NCI-H2196 treated with DMSO at 0.1 percent for 48 hours (cell line): Measurements from ENCODE around the gene METTL9.

Source experiments
- DNase-seq: peaks from one replicate; lab custom pipeline; 2025; ENCODE audit not compliant: unreplicated experiment; lab: John Stamatoyannopoulos, UW

The METTL9 gene

DNA sequence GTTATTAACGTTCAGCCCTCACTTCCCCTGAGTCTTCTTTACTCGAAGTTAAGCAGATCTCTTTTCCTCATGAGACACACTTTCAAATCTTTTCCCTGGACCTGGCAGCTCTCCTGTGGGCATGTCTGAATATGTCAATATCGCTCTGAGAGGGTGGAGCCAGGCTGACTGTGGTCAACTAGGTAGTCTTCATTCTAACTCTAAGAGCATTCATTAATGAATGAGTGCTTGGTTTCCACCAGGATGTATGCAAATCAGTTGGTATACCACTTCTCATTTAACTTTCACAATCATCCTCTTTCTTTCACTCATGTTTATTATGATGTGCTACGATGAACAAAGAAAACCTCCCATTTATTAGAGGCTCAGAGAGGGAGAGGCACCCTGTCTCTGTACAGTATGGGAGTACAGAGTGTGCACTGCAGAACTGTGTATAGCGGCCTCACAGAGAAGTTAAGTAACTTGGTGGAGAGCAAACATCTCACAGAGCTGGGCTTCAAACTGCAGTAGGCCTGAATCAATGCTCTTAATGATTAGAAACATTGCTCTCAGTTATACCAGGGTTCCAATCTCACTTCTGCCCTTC, 104.3 kb downstream of the METTL9 start:
- no peak for DNase-seq

DNA sequence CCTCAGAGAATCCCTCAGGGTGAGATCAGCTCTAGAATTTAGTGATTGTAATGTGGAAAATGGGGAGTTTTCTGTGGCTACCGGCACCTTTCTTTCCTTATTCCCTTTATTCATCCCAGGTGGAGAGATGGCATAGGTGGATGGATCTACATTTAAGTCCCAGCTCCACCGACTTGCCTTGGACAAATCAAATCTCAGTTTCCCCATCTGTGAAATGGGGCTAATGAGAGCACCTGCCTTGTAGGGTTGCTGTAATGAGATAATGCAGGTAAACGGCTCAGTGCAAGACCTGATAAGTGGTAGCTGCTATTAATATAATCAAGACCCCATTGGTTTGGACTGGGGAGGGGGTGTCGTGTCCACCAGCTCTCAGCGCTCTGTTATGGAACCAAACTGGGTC, 104.9 kb downstream of the METTL9 start:
- DNase-seq = no peak

GRCh38 chr16:21704733-21705132, 105.4 kb downstream of the METTL9 start:
- DNase-seq = no peak
